ENCODE results near the gene RPL13. TPM values are rescaled to one million over a fixed set of nuclear protein-coding genes. Genes with fewer than 3 reads are reported as not detected.

The RPL13 gene
- polyA plus RNA-seq, 12 donors = 1,406 to 4,683 (median 3,152) TPM

DNA sequence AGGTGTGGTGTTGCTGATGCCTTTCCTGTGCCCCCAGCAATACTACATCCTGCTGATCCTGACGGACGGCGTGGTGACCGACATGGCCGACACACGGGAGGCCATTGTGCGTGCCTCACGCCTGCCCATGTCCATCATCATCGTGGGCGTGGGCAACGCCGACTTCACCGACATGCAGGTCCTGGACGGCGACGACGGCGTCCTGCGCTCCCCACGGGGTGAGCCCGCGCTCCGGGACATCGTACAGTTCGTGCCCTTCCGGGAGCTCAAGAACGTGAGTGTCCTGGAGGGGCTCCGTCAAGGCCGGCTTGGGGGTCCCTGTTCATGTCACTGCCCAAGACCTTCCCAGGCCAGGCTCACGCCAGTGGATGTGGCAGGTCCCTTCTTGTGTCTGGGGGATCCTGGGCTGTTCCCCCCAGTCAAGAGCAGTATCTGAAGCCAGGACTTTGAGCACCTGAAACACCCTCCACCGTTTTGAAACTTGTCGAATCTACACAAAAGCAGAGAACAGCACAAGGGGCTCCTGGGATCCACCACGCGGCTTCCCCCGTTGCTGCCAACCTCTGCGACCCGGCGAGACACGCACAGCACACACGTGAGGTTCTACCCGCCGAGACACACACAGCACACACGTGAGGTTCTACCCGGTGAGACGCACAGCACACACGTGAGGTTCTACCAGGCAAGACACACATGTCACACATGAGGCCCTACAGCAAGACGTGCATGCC, 35.0 kb downstream of the RPL13 start:
- no peak for DNase-seq

DNA sequence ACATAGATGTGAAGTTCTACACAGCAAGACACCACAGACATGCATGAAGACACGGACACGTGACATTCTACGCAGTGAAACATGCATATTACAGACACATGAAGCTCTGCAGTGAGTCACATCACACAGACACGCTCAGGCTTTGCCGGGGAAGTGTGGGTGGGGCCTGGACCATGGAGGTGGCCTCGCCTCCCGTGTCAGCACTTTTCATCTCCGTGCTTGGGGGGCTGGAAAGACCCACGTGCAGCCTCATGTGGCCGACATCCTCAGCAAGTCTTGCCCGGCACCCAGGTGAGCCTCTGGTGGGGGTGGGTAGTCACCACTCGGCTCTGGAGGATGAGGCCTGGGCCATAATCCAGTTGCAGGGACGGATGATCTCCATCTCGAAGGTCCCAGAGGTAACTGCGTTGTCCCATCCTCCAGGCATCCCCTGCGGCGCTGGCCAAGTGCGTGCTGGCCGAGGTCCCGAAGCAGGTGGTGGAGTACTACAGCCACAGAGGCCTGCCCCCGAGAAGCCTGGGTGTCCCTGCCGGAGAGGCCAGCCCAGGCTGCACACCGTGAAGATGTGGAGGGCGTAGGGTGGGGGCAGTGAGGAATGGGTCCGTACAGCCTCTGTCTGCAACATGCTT, 35.7 kb downstream of the RPL13 start:
- no peak for DNase-seq

- DNase-seq = no peak
Measured at GRCh38 chr16:89596957-89597649, 36.6 kb downstream of the RPL13 start.

DNA sequence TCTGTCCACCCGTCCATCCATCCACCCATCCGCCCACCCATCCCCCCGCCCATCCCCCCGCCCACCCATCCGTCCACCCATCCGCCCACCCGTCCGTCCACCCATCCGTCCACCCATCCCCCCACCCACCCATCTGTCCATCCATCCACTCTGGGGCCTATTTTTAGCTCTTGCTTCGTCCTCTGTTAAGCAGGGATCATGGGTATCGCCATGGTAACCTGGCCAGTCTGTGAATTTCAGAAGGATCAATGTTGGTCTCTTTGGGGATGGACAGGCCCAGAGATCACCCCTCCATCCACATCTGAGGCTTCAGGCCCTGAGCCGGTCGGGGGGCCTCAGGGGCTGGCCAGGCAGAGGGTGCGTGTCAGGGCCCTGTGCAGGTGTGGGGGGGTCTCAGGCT, 37.7 kb downstream of the RPL13 start:
- DNase-seq = no peak

- no peak for DNase-seq
Measured at GRCh38 chr16:89599451-89599858, 39.0 kb downstream of the RPL13 start.

GRCh38 chr16:89599902-89600301, 39.4 kb downstream of the RPL13 start:
- no peak for DNase-seq

GRCh38 chr16:89600427-89600826, 39.9 kb downstream of the RPL13 start:
- no peak for DNase-seq

GRCh38 chr16:89600956-89601355, 40.5 kb downstream of the RPL13 start:
- DNase-seq = no peak

DNA sequence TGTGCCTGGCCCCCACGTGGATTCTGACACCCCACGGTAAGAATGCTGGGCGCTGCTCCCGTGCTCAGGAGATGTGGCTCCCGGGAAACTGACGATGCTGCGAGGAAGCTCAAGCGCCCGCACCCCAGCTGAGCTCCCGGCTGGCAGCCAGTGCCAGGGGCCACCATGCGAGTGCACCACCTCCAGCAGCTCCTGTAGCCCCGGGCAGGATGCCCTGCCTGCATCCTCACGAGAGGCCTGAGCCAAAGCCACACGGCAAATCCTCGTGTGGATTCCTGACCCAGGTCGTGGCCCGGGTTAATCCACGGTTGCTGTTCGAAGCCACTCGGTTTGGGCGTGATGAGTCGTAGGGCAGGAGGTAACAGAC, 41.4 kb downstream of the RPL13 start:
- no peak for DNase-seq

DNA sequence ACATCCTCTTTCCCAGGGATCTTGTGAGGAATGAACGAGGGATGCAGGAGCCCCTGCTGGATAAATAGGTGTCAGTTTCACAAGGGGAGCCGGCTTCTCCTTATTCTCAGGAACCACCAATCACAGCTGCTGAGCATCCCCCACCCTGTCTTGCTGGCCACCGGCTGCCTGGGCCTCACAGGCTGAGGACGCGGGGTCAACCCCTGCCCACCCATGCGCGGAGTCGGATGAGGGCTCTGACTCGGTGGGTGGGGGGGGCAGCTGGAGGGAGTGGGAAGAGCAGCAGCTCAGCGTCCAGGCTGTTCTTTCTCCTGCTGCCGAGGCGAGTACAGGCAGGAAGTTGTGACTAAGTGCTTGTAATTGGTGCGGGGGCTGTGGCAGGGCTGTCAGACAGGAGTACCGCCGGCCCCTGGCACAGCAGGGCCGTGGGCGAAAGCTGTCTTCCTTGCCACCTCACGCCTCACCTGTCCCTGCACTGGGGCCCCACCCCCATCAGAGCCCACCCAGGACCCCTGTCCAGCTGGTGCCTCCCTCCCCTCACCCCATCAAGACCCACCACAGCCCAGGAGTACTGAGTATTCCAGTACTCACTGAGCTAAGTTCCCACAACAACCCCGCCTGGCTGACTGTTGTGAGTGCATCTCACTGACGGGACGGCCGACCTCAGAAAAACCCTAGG, 41.9 kb downstream of the RPL13 start:
- no peak for DNase-seq

DNA sequence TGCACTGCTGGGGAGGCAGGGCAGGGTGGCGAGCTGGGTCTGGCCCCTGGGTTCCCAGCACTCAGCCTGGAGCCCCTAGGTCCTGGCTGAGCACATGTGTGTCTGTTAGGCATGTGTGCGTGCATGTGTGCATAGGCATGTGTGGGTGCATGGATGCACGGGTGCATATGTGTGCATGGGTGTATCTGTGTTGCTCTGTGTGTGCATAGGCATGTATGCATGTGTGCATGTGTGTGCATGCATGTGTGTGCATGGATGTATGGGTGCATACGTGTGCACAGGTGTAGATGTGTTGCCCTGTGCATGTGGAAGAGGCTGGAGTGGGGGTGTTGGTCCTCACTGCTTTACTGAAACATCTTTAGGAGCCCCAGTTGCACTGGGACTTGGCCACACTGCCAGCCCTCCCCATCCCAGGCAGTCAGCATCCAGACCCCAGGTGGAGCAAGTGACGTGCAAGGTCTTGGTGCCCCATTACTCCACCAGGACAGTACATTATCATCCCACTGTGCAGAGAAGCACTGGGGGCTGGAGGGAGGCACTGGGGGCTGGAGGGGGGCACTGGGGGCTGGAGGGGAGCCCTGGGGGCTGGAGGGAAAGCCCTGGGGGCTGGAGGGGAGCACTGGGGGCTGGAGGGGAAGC, 42.6 kb downstream of the RPL13 start:
- DNase-seq = no peak

- DNase-seq = no peak
Measured at GRCh38 chr16:89604764-89605163, 44.3 kb downstream of the RPL13 start.

DNA sequence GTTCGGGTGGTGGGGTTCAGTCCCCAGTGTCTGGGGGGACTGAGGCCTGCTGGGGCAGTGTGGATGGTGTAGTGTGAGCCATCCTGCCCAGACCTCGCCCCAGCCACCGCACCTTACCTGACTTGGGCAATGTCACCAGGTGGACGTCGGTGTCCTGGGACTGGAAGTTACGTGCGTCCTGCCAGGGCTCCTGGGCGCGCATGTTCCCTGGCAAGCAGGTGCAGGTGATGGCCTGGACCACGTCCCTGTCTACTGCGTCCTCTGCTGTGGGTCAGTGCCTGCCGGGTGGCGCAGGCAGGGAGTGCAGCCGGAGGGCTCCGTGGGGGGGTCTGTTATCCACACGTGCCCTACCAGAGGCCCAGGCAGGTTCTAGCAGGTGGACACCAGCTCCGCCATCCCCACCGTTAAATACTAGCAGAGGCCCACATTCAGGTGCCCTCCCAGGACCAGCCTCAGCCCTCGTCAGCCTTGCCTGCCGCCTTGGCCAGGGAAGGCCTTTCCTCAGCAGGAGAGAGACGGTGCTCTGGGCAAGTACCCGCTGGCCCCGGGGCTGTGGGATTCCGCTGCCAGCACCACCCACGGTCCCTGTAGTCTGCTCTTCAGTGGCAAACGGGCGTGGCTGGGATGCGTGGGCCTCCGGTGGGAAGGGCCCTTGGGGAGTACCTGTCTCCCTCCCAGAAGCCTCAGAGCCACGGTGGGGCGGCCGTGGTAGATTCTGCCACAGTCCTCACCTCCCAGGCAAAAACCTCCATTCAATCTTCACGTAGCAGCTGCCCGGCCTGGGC, 44.9 kb downstream of the RPL13 start:
- no peak for DNase-seq

DNA sequence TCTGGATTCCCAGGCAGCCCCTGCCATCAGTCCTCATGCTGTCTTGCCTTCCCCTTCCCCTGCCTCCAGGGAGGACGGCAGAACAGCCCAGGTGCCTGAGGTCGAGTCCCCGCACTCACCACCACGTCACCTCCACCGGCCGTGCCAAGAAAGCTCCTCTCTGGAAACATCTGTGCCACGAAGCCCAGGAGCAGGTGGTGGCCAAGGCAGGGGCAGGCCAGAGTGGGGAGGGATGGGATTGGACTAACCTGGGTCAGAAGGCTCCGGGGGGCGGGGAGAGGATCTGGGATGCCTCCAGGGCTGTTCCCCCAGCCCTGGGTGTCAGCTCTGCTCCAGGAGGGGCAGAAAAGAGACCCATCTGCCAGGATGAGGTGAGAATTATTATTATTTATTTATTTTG, 45.5 kb downstream of the RPL13 start:
- DNase-seq = no peak

GRCh38 chr16:89607453-89607852, 47.0 kb downstream of the RPL13 start:
- DNase-seq = no peak

DNA sequence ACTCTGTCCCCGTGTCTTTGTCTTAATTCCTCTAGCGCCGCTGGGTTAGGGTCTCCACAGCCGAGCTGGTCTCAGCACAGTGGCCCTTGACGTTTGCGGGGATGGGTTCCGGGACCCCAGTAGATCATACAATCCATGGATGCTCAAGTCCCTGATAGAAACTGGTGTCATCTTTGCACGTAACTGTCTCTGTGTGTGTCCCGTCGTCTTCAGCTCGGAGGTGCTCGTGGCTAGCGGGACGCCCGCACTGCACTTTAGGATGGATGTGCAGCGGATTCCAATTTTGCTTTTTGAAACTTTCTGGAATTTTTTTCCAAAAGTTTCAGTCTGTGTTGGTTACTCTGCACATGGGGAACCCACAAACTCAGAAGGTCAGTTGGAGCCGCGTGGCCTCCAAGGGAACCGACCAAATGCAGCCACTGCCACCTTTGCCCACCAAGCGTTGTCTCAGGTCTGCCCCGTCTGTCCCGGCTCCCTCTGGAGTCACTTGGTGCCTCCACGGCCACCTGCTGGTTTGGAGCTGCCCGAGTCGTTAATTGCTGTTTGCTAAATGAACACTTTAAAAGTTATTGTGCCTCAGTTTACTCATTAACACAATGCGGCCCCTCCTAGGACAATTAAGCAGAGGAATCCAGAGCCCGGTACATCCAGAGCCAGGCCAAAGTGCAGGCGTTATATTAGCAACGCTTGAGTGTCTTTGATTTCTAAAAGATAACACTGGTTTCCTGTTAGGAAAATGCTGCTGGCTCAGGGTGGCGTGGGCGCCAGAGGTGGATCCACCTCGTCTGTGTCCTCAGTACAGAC, 47.7 kb downstream of the RPL13 start:
- DNase-seq = no peak

DNA sequence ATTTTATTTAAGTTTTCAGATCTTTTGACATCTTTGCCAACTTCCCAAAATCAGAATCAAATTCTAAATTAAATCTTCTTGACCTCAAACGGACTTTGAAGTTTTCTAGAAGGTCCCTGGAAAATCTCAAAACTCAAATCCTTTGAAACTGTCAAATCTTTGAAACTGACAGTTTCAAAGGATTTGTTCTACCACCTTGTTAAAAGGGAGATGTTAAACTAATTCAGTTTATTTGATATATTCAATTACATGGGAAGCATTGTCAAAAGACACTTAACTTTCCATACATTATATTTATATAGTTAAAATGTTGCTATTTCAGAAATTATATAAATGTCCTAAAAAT, 49.6 kb downstream of the RPL13 start:
- no peak for DNase-seq

GRCh38 chr16:89612415-89613166, 52.1 kb downstream of the RPL13 start:
- DNase-seq = no peak

- DNase-seq = no peak
Measured at GRCh38 chr16:89613231-89613953, 52.9 kb downstream of the RPL13 start, which contains the start of gene DPEP1. Gene DPEP1 (plus strand): TSS chr16:89613642. CDS start chr16:89630411, 16,769 bp downstream.

Data from muscle of arm (tissue), 12 donors.